ENCODE measurements around the gene PHGDH.

PHGDH gene

GRCh38 chr1:119714583-119714982 is 2.8 kb downstream of the PHGDH start:
- Histone ChIP-seq H3K36me3 (ENCODE audit: control insufficient read depth, insufficient read depth, low read length) (peaks cover 5% of the 10 kb centered on the region; the same call in 1 of the 2 replicates), H3K4me3 (ENCODE audit: low read length) (no peak overlapping the region), H3K4me1 (ENCODE audit: control insufficient read depth, insufficient read depth, low read length) (peaks cover 6% of the 10 kb centered on the region; the same call in 1 of the 2 replicates), H3K27me3 (ENCODE audit: control insufficient read depth, insufficient read depth, low read length) (no peaks in the 10 kb centered on the region), H3K9me3 (ENCODE audit: control insufficient read depth, insufficient read depth, low read length) (no peaks in the 10 kb centered on the region), H3K27ac (ENCODE audit: low read length) (no peak overlapping the region)
- no peak for DNase-seq (ENCODE audit: low read depth, low spot score)
- WGBS (ENCODE audit: insufficient coverage, insufficient read length): no CpG with 5 or more reads among the region's 8 CpGs

DNA sequence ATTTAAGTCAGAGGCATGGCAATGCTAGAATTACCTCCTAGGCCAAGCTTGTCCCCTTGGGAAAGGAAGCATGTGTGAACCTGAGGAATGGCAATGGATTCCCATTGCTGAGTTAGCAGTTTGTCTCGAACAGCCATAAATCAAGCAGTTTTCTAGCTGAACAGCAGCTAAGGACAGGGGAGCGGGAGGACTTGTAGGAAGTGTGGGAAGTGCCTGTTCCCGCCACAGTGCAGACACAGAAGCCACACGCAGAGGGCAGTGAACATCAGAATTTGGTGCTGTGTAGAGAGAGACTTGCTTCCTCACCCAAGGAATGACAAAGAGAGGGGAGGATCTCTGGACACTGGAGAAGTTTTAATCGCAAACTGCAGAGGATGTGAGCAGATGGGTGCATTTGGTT is 3.8 kb downstream of the PHGDH start:
- Histone ChIP-seq H3K36me3 (ENCODE audit: control insufficient read depth, insufficient read depth, low read length) (peaks cover 7% of the 10 kb centered on the region; the same call in 1 of the 2 replicates), H3K27ac (ENCODE audit: low read length) (no peak overlapping the region), H3K27me3 (ENCODE audit: control insufficient read depth, insufficient read depth, low read length) (no peaks in the 10 kb centered on the region), H3K4me3 (ENCODE audit: low read length) (no peak overlapping the region), H3K4me1 (ENCODE audit: control insufficient read depth, insufficient read depth, low read length) (peaks cover 6% of the 10 kb centered on the region; the same call in 1 of the 2 replicates), H3K9me3 (ENCODE audit: control insufficient read depth, insufficient read depth, low read length) (no peaks in the 10 kb centered on the region)
- WGBS (ENCODE audit: insufficient coverage, insufficient read length): no CpG with 5 or more reads among the region's 5 CpGs
- no peak for DNase-seq (ENCODE audit: low read depth, low spot score)

GRCh38 chr1:119718409-119718808 is 6.7 kb downstream of the PHGDH start:
- Histone ChIP-seq H3K9me3 (ENCODE audit: control insufficient read depth, insufficient read depth, low read length) (no peaks in the 10 kb centered on the region), H3K27ac (ENCODE audit: low read length) (no peak overlapping the region), H3K36me3 (ENCODE audit: control insufficient read depth, insufficient read depth, low read length) (peaks cover 29% of the 10 kb centered on the region), H3K4me3 (ENCODE audit: low read length) (no peak overlapping the region), H3K27me3 (ENCODE audit: control insufficient read depth, insufficient read depth, low read length) (no peaks in the 10 kb centered on the region), H3K4me1 (ENCODE audit: control insufficient read depth, insufficient read depth, low read length) (peaks cover 7% of the 10 kb centered on the region; the same call in 1 of the 2 replicates)
- no peak for DNase-seq (ENCODE audit: low read depth, low spot score)

GRCh38 chr1:119718972-119719371 is 7.2 kb downstream of the PHGDH start:
- Histone ChIP-seq H3K36me3 (ENCODE audit: control insufficient read depth, insufficient read depth, low read length) (peaks cover 34% of the 10 kb centered on the region), H3K27ac (ENCODE audit: low read length) (no peak overlapping the region), H3K27me3 (ENCODE audit: control insufficient read depth, insufficient read depth, low read length) (no peaks in the 10 kb centered on the region), H3K4me3 (ENCODE audit: low read length) (no peak overlapping the region), H3K9me3 (ENCODE audit: control insufficient read depth, insufficient read depth, low read length) (no peaks in the 10 kb centered on the region), H3K4me1 (ENCODE audit: control insufficient read depth, insufficient read depth, low read length) (peaks cover 7% of the 10 kb centered on the region; the same call in 1 of the 2 replicates)
- WGBS (ENCODE audit: insufficient coverage, insufficient read length): no CpG with 5 or more reads among the region's 3 CpGs
- no peak for DNase-seq (ENCODE audit: low read depth, low spot score)

DNA sequence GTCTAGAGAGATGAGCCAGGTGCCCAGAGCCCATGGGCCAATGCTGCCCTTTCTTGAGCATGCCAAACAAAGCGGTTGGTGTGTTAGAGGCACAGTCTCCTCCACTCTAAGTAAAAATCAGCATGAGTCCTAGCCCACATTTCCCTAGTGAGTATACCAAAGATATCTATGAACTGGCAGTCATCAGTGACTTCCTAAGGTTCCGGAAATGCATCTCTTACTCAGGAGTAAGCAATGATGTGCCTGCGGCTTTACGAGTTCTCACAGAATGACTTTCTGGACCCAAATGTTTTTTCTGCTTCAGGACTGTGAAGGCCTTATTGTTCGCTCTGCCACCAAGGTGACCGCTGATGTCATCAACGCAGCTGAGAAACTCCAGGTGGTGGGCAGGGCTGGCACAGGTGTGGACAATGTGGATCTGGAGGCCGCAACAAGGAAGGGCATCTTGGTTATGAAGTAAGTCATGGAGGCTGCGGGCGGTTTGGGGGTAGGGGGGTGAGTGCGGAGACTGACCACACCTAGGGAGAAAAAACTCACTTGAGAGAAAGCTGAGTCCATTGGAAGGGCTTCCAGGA is 9.2 kb downstream of the PHGDH start:
- Histone ChIP-seq H3K4me1 (ENCODE audit: control insufficient read depth, insufficient read depth, low read length) (0 out of 2 replicates have a peak, but pooled peaks cover 3% of the 10 kb centered on the region), H3K4me3 (ENCODE audit: low read length) (no peak overlapping the region), H3K9me3 (ENCODE audit: control insufficient read depth, insufficient read depth, low read length) (no peaks in the 10 kb centered on the region), H3K27ac (ENCODE audit: low read length) (no peak overlapping the region), H3K36me3 (ENCODE audit: control insufficient read depth, insufficient read depth, low read length) (peaks cover 53% of the 10 kb centered on the region), H3K27me3 (ENCODE audit: control insufficient read depth, insufficient read depth, low read length) (no peaks in the 10 kb centered on the region)
- no CpG with 5 or more reads among the region's 11 CpGs for WGBS (ENCODE audit: insufficient coverage, insufficient read length)
- no peak for DNase-seq (ENCODE audit: low read depth, low spot score)

- no CpG with 5 or more reads among the region's 5 CpGs for WGBS (ENCODE audit: insufficient coverage, insufficient read length)
- Histone ChIP-seq H3K27ac (ENCODE audit: low read length) (no peak overlapping the region), H3K27me3 (ENCODE audit: control insufficient read depth, insufficient read depth, low read length) (no peaks in the 10 kb centered on the region), H3K4me1 (ENCODE audit: control insufficient read depth, insufficient read depth, low read length) (0 out of 2 replicates have a peak, but pooled peaks cover 2% of the 10 kb centered on the region), H3K36me3 (ENCODE audit: control insufficient read depth, insufficient read depth, low read length) (peaks cover 62% of the 10 kb centered on the region), H3K9me3 (ENCODE audit: control insufficient read depth, insufficient read depth, low read length) (no peaks in the 10 kb centered on the region), H3K4me3 (ENCODE audit: low read length) (no peak overlapping the region)
- no peak for DNase-seq (ENCODE audit: low read depth, low spot score)
Observed at GRCh38 chr1:119721896-119722295, 10.2 kb downstream of the PHGDH start.

- no peak for DNase-seq (ENCODE audit: low read depth, low spot score)
- no peaks in the 10 kb centered on the region for H3K27me3 ChIP-seq (ENCODE audit: control insufficient read depth, insufficient read depth, low read length)
- H3K36me3 ChIP-seq (ENCODE audit: control insufficient read depth, insufficient read depth, low read length): peaks cover 72% of the 10 kb centered on the region
- no CpG with 5 or more reads among the region's 8 CpGs for WGBS (ENCODE audit: insufficient coverage, insufficient read length)
- no peak overlapping the region for H3K4me3 ChIP-seq (ENCODE audit: low read length)
- H3K27ac ChIP-seq (ENCODE audit: low read length): no peak overlapping the region
- 0 out of 2 replicates have a peak, but pooled peaks cover 2% of the 10 kb centered on the region for H3K4me1 ChIP-seq (ENCODE audit: control insufficient read depth, insufficient read depth, low read length)
- no peaks in the 10 kb centered on the region for H3K9me3 ChIP-seq (ENCODE audit: control insufficient read depth, insufficient read depth, low read length)
Observed at GRCh38 chr1:119724611-119725218, 13.0 kb downstream of the PHGDH start.

GRCh38 chr1:119725626-119726025 is 13.9 kb downstream of the PHGDH start:
- WGBS (ENCODE audit: insufficient coverage, insufficient read length): no CpG with 5 or more reads among the region's 5 CpGs
- H3K27ac ChIP-seq (ENCODE audit: low read length): no peak overlapping the region
- no peak overlapping the region for H3K4me3 ChIP-seq (ENCODE audit: low read length)
- peaks cover 74% of the 10 kb centered on the region for H3K36me3 ChIP-seq (ENCODE audit: control insufficient read depth, insufficient read depth, low read length)
- no peak for DNase-seq (ENCODE audit: low read depth, low spot score)
- H3K4me1 ChIP-seq (ENCODE audit: control insufficient read depth, insufficient read depth, low read length): 0 out of 2 replicates have a peak, but pooled peaks cover 1% of the 10 kb centered on the region
- no peaks in the 10 kb centered on the region for H3K27me3 ChIP-seq (ENCODE audit: control insufficient read depth, insufficient read depth, low read length)
- no peaks in the 10 kb centered on the region for H3K9me3 ChIP-seq (ENCODE audit: control insufficient read depth, insufficient read depth, low read length)

DNA sequence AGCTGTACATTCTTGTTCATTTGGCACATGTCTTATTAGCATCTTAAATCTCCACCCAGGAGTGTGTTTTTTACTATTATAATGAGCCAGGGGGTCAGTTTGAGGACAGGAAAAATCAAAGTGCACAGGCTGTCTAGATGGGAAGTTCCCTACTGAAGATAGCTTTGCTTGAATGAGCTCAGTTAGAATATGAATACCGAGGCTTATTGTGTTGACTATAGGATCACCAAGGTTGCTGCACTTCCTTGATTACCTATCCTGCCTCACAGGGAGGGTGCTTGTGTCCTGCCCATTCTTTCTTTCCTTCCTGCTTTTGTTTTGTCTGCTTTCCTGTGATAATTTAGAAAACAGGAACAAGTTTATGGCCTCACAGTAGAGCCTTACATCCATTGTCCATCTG is 16.3 kb downstream of the PHGDH start:
- Histone ChIP-seq H3K27me3 (ENCODE audit: control insufficient read depth, insufficient read depth, low read length) (no peaks in the 10 kb centered on the region), H3K36me3 (ENCODE audit: control insufficient read depth, insufficient read depth, low read length) (peaks cover 74% of the 10 kb centered on the region), H3K9me3 (ENCODE audit: control insufficient read depth, insufficient read depth, low read length) (no peaks in the 10 kb centered on the region), H3K4me1 (ENCODE audit: control insufficient read depth, insufficient read depth, low read length) (no peaks in the 10 kb centered on the region), H3K27ac (ENCODE audit: low read length) (no peak overlapping the region), H3K4me3 (ENCODE audit: low read length) (no peak overlapping the region)
- DNase-seq (ENCODE audit: low read depth, low spot score): no peak
- no CpG with 5 or more reads among the region's 1 CpG for WGBS (ENCODE audit: insufficient coverage, insufficient read length)

- Histone ChIP-seq H3K36me3 (ENCODE audit: control insufficient read depth, insufficient read depth, low read length) (peaks cover 67% of the 10 kb centered on the region; the same call in 1 of the 2 replicates), H3K4me3 (ENCODE audit: low read length) (no peak overlapping the region), H3K4me1 (ENCODE audit: control insufficient read depth, insufficient read depth, low read length) (no peaks in the 10 kb centered on the region), H3K27ac (ENCODE audit: low read length) (no peak overlapping the region), H3K27me3 (ENCODE audit: control insufficient read depth, insufficient read depth, low read length) (no peaks in the 10 kb centered on the region), H3K9me3 (ENCODE audit: control insufficient read depth, insufficient read depth, low read length) (no peaks in the 10 kb centered on the region)
- no peak for DNase-seq (ENCODE audit: low read depth, low spot score)
Observed at GRCh38 chr1:119729044-119729443, 17.3 kb downstream of the PHGDH start.

- Histone ChIP-seq H3K4me1 (ENCODE audit: control insufficient read depth, insufficient read depth, low read length) (no peaks in the 10 kb centered on the region), H3K27ac (ENCODE audit: low read length) (no peak overlapping the region), H3K27me3 (ENCODE audit: control insufficient read depth, insufficient read depth, low read length) (no peaks in the 10 kb centered on the region), H3K36me3 (ENCODE audit: control insufficient read depth, insufficient read depth, low read length) (peaks cover 66% of the 10 kb centered on the region), H3K9me3 (ENCODE audit: control insufficient read depth, insufficient read depth, low read length) (no peaks in the 10 kb centered on the region), H3K4me3 (ENCODE audit: low read length) (no peak overlapping the region)
- DNase-seq (ENCODE audit: low read depth, low spot score): no peak
- WGBS (ENCODE audit: insufficient coverage, insufficient read length): no CpG with 5 or more reads among the region's 5 CpGs
Observed at GRCh38 chr1:119731060-119731459, 19.3 kb downstream of the PHGDH start.
